ENCODE data around the gene RPL37. TPM values are rescaled to one million over a fixed set of nuclear protein-coding genes. Genes with fewer than 3 reads are reported as not detected.

RPL37 gene
- total RNA-seq: 393 and 958 TPM in 2 replicates

DNA sequence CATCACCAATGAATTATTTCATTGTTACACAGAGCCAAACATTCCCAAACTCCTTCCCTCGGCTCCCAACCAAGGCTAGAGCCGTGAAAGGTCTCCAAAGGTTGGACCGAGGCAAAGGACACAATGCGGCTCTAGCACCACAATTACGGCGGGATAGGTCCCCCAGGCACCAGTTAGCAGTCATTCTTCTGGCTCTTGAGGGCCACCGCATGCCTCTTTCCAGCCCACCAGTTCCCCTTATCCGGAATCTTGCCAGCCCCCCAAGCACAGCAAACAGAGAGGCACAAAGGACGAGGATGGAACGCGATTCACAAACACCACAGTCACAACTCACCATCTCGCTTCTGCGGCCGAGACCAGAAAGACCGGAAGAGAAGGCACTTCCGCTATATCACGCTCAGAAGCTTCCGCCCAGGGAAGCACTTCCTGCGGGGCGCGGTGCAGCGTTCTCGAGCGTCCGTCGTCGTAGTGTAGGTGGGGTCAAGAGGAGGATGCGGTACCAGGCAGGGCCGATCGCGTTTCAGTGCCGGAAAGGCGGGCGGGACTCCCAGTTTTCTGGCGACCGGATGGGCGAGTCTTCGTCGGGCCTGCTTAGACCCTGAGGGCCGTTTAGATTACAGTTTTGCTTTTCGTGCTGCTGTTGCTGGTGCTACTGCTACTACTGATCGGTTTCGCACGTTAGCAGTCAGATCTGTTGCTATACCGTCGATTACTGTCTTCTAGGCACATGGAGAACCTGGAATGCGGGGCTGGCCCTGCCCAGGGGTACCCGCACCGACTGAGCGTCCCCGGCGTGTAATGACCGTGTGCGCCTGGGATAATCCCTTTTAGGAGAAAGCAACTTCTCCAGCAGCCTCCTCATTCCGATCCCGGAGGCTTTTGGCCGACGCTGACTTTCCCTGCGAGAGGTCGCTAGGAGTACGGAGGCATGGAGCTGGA lies at the start of gene RPL37:
TSS of gene RPL37 (minus strand) at position 374 of the 939 bp plus-strand sequence. CDS start at position 337, 37 bp downstream.

DNA sequence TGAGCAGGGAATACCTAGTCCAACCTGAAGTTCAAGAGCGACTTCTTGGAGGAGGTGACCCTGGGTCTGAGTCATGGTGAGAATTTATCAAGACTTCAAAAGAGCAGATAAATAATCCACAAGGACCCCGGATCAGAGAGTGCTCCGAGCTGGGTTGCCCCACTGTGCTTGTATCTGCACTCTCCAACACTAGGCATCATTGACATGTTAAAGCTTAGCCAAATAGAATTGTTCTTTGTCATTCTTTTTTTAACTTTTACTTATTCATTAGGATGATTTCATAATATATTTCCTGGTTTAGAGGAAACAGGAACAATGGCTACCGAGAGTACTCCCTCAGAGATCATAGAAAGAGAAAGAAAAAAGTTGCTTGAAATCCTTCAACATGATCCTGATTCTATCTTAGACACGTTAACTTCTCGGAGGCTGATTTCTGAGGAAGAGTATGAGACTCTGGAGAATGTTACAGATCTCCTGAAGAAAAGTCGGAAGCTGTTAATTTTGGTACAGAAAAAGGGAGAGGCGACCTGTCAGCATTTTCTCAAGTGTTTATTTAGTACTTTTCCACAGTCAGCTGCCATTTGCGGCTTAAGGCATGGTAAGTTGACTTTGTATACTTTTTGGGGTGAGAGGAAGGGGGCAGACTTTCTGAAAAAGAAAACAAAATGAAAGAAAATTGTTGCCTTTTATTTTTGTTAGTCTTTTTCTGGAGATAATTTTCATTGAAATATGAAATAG lies 6.2 kb upstream of the RPL37 start, which contains the start of gene CARD6:
TSS of gene CARD6 (plus strand) at position 300 of the 738 bp plus-strand sequence. CDS start at position 316, 16 bp downstream.

DNA sequence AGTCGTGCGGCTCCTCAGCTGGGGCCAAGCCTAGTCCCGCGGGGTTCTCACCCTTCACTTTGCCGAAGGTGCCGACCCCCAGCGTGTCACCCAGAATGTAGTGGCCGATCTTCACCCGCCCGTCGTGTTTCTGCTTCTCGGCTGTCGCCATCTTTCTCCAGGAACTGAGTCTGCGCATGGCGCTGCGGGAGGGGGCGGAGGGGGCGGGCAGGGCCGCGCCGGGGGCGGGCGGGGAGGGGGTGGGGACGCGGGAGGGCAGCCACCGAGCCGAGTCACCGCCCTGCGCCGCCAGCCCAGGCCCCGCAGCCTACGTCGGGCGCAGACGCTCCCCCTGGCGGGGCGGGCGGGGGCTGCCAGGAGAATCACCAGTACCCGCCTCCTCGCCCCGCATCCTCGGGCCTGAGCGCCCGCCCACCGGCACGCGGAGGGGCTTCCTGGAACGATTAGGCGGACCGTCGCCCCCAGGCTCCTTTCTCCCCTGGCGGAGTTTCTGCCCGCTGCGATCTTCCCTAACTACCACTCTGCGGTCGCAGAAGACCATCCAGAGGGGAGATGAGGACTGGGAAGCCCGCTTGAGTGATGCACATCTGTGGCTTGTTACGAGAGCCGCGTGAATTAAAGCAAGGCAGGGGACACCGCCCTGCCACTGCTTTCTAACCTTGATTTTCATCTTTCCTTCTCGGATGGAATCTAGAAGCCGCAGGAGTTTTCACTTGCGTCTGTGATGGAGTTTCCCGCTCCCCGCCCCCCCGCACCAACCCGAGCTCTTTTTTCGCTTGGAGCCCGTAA lies 36.8 kb downstream of the RPL37 start, which contains the start of gene PRKAA1:
TSS of gene PRKAA1 (minus strand) at position 363 of the 789 bp plus-strand sequence. CDS start at position 178, 185 bp downstream.

Other genes starting within 250 kb of the RPL37 start
- gene PTGER4, start 155.3 kb downstream of the RPL37 start, total RNA-seq: 10.3 and 23.3 TPM in 2 replicates
- 13.9 and 18.5 TPM in 2 replicates for gene TTC33, start 79.3 kb downstream of the RPL37 start, total RNA-seq
- gene PRKAA1, start 36.8 kb downstream of the RPL37 start, total RNA-seq: 111 and 163 TPM in 2 replicates
- 18.7 and 24.0 TPM in 2 replicates for gene CARD6, start 6.1 kb upstream of the RPL37 start, total RNA-seq
- 0.15 and 0.83 TPM in 2 replicates for gene C7, start 74.3 kb upstream of the RPL37 start, total RNA-seq
- not detected in 2 replicates for gene MROH2B, start 236.1 kb upstream of the RPL37 start, total RNA-seq